K562 (cell line): ENCODE measurements around the gene CRYBA4.

ENCODE experiments used
- CHD4 ChIP-seq: fragments of 200-600 bp; sonication (generic); IDR thresholded peaks from 3 replicates; pipeline ENCODE4 v1.6.1; 2012; ENCODE audit warnings: low read depth, mild to moderate bottlenecking, mixed read lengths, low read length, inconsistent platforms; ENCODE audit not compliant: insufficient read depth, insufficient replicate concordance, poor library complexity, severe bottlenecking
- FIP1L1 ChIP-seq: fragments of 200-400 bp; formaldehyde crosslinking; IDR thresholded peaks from 2 replicates; pipeline ENCODE4 v1.6.1; 2018; ENCODE audit warnings: mild to moderate bottlenecking, low read depth, low read length; ENCODE audit not compliant: poor library complexity, severe bottlenecking
- GTF3C2 ChIP-seq: IDR thresholded peaks from 3 replicates; pipeline ENCODE4 v1.6.1; 2011; ENCODE audit warnings: borderline replicate concordance, mild to moderate bottlenecking, moderate library complexity; ENCODE audit not compliant: insufficient read length; ENCODE audit errors: extremely low read depth
- JUN ChIP-seq, 2 experiments: sonication (generic) in 1 of 2; formaldehyde crosslinking in 1 of 2; IDR thresholded peaks; 2 replicates each; pipeline versions ENCODE4 v1.6.1 to v1.8.0; 2012 to 2022; ENCODE audit warnings: borderline replicate concordance in 2 of 2, mild to moderate bottlenecking in 2 of 2, improper control_type of control experiment in 1 of 2, low read depth in 1 of 2, low read length in 1 of 2, missing genetic modification reagents in 1 of 2
- ZNF407 ChIP-seq: fragments of 450-650 bp; IDR thresholded peaks from 2 replicates; pipeline ENCODE4 v1.6.1; 2016; ENCODE audit warnings: low read depth
- TF ChIP-seq, protein P1 (sequence below), 2 experiments: fragments of 450-650 bp; formaldehyde crosslinking in 1 of 2; IDR thresholded peaks; 2 replicates each; pipeline versions ENCODE4 v1.4.0 to v1.6.1; 2014 to 2020; ENCODE audit warnings: mild to moderate bottlenecking in 2 of 2, borderline replicate concordance in 1 of 2, low read depth in 1 of 2
- TF ChIP-seq, protein P2 (sequence below): fragments of 450-650 bp; formaldehyde crosslinking; IDR thresholded peaks from 2 replicates; pipeline ENCODE4 v1.4.0; 2020; ENCODE audit warnings: mild to moderate bottlenecking, moderate library complexity

DNA sequence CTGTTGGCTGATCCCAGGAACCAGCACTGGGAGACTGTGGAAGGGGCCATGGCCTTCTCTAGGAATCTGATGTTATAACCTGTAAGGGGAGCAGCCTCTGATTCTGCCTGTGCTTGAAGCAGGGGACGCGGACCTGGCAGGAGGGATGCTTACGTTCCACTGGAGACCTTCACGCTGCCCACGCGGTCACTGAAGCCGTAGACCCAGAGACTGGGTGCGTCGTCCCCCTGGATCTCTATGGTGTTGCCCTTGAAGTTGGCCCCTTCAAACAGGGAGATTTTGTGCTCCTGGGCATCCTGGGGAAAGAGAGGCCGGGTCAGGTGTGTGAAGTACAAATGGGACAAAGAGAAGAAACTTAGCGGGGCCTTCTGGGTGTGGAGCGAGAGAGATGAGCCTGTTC is 20.0 kb upstream of the CRYBA4 start:
- TF ChIP-seq, protein P1, sequence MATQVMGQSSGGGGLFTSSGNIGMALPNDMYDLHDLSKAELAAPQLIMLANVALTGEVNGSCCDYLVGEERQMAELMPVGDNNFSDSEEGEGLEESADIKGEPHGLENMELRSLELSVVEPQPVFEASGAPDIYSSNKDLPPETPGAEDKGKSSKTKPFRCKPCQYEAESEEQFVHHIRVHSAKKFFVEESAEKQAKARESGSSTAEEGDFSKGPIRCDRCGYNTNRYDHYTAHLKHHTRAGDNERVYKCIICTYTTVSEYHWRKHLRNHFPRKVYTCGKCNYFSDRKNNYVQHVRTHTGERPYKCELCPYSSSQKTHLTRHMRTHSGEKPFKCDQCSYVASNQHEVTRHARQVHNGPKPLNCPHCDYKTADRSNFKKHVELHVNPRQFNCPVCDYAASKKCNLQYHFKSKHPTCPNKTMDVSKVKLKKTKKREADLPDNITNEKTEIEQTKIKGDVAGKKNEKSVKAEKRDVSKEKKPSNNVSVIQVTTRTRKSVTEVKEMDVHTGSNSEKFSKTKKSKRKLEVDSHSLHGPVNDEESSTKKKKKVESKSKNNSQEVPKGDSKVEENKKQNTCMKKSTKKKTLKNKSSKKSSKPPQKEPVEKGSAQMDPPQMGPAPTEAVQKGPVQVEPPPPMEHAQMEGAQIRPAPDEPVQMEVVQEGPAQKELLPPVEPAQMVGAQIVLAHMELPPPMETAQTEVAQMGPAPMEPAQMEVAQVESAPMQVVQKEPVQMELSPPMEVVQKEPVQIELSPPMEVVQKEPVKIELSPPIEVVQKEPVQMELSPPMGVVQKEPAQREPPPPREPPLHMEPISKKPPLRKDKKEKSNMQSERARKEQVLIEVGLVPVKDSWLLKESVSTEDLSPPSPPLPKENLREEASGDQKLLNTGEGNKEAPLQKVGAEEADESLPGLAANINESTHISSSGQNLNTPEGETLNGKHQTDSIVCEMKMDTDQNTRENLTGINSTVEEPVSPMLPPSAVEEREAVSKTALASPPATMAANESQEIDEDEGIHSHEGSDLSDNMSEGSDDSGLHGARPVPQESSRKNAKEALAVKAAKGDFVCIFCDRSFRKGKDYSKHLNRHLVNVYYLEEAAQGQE (IDR thresholded peaks at IDR 0.05; ENCODE audit: borderline replicate concordance), result no peak
- TF ChIP-seq, protein P1 (CRISPR knock-in tag; IDR thresholded peaks at IDR 0.05; ENCODE audit: low read depth), result no peak
- TF ChIP-seq, protein P2, sequence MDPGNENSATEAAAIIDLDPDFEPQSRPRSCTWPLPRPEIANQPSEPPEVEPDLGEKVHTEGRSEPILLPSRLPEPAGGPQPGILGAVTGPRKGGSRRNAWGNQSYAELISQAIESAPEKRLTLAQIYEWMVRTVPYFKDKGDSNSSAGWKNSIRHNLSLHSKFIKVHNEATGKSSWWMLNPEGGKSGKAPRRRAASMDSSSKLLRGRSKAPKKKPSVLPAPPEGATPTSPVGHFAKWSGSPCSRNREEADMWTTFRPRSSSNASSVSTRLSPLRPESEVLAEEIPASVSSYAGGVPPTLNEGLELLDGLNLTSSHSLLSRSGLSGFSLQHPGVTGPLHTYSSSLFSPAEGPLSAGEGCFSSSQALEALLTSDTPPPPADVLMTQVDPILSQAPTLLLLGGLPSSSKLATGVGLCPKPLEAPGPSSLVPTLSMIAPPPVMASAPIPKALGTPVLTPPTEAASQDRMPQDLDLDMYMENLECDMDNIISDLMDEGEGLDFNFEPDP, result no peak
- TF ChIP-seq JUN (IDR thresholded peaks at IDR 0.05; ENCODE audit: borderline replicate concordance, low read depth, low read length), result no peak
- no peak for TF ChIP-seq JUN (CRISPR knock-in tag; IDR thresholded peaks at IDR 0.05; ENCODE audit: borderline replicate concordance)
- TF ChIP-seq ZNF407, result no peak
- no peak for TF ChIP-seq FIP1L1
- TF ChIP-seq GTF3C2, result no peak
- no peak for TF ChIP-seq CHD4
